Neural cell (in vitro differentiated cells): ENCODE data around the gene EGR4. TPM values are rescaled to one million over a fixed set of nuclear protein-coding genes. Genes with fewer than 3 reads are reported as not detected.
A peak's percentile ranks its signal among the peaks of the same experiment; 100 is the strongest.

Experiments
- H2AFZ ChIP-seq: fragments of 200-600, 300-800 bp; sonication (generic), shearing (Covaris generic); 2 replicates; pipeline ENCODE4 v1.6.0; 2014; ENCODE audit warnings: low read depth, mild to moderate bottlenecking, antibody characterized with exemption, low read length, moderate library complexity
- H3F3A ChIP-seq: fragments of 200-600 bp; shearing (Covaris generic); 2 replicates; pipeline ENCODE4 v1.6.1; 2016; ENCODE audit warnings: mild to moderate bottlenecking, moderate library complexity, mixed read lengths, antibody characterized with exemption, low read length; ENCODE audit not compliant: insufficient read depth, poor library complexity, severe bottlenecking
- H3K27ac ChIP-seq: fragments of 200-600, 300-800 bp; sonication (generic), shearing (Covaris generic); 2 replicates; pipeline ENCODE4 v1.5.1; 2014; ENCODE audit warnings: mild to moderate bottlenecking, low read length, moderate library complexity
- H3K27me3 ChIP-seq: fragments of 300-800, 200-600 bp; sonication (generic), shearing (Covaris generic); 2 replicates; pipeline ENCODE4 v1.6.0; 2014; ENCODE audit warnings: mild to moderate bottlenecking, low read depth, low read length, moderate library complexity; ENCODE audit not compliant: insufficient read depth
- H3K36me3 ChIP-seq: fragments of 300-800, 200-600 bp; sonication (generic), shearing (Covaris generic); 2 replicates; pipeline ENCODE4 v1.5.1; 2014; ENCODE audit warnings: mild to moderate bottlenecking, antibody characterized with exemption, low read length, moderate library complexity; ENCODE audit not compliant: insufficient read depth
- H3K4me2 ChIP-seq: fragments of 300-800, 200-600 bp; sonication (generic), shearing (Covaris generic); 2 replicates; pipeline ENCODE4 v1.6.0; 2014; ENCODE audit warnings: mild to moderate bottlenecking, low read length
- H3K4me3 ChIP-seq: fragments of 300-800, 200-600 bp; sonication (generic), shearing (Covaris generic); 2 replicates; pipeline ENCODE4 v1.5.1; 2014; ENCODE audit warnings: mild to moderate bottlenecking, low read length, moderate library complexity
- H3K79me2 ChIP-seq: fragments of 200-600 bp; shearing (Covaris generic); replicated peaks from 2 replicates; pipeline ENCODE4 v1.6.0; 2014; ENCODE audit warnings: mild to moderate bottlenecking, low read length, moderate library complexity; ENCODE audit not compliant: insufficient read depth
- H3K9ac ChIP-seq: fragments of 300-800, 200-600 bp; sonication (generic), shearing (Covaris generic); 2 replicates; pipeline ENCODE4 v1.6.1; 2016; ENCODE audit warnings: mild to moderate bottlenecking, low read length, mixed read lengths
- H3K9me2 ChIP-seq: fragments of 200-600 bp; shearing (Covaris generic); 2 replicates; pipeline ENCODE4 v1.6.1; 2016; ENCODE audit warnings: mild to moderate bottlenecking, low read length, mixed read lengths; ENCODE audit not compliant: insufficient read depth
- H3K9me3 ChIP-seq: fragments of 200-600, 300-800 bp; sonication (generic), shearing (Covaris generic); 2 replicates; pipeline ENCODE4 v1.6.1; 2016; ENCODE audit warnings: mild to moderate bottlenecking, mixed run types, low read length, moderate library complexity, mixed read lengths
- H4K20me1 ChIP-seq: fragments of 200-600 bp; shearing (Covaris generic); 2 replicates; pipeline ENCODE4 v1.6.1; 2016; ENCODE audit warnings: mild to moderate bottlenecking, mixed run types; ENCODE audit not compliant: insufficient read depth
- EP300 ChIP-seq: fragments of 450-650 bp; conservative IDR thresholded peaks from 2 replicates; pipeline ENCODE4 v1.6.1; 2014; ENCODE audit warnings: antibody characterized with exemption, mild to moderate bottlenecking, moderate library complexity; ENCODE audit not compliant: poor library complexity, severe bottlenecking
- EZH2 ChIP-seq: fragments of 200-600, 300-800 bp; shearing (Covaris generic), sonication (generic); IDR thresholded peaks from 2 replicates; pipeline ENCODE4 v1.6.1; 2014; ENCODE audit warnings: antibody characterized with exemption, low read length, borderline replicate concordance, mild to moderate bottlenecking; ENCODE audit not compliant: insufficient read depth, poor library complexity, severe bottlenecking
- MXI1 ChIP-seq: fragments of 450-650 bp; conservative IDR thresholded peaks from 2 replicates; pipeline ENCODE4 v1.6.1; 2014; ENCODE audit warnings: antibody characterized with exemption, mild to moderate bottlenecking; ENCODE audit not compliant: poor library complexity, severe bottlenecking
- POLR2AphosphoS5 ChIP-seq: IDR thresholded peaks from 2 replicates; pipeline ENCODE4 v1.6.1; 2012
- RAD21 ChIP-seq: fragments of 450-650 bp; conservative IDR thresholded peaks from 2 replicates; pipeline ENCODE4 v1.6.1; 2014; ENCODE audit warnings: antibody characterized with exemption, mild to moderate bottlenecking, moderate library complexity
- REST ChIP-seq: IDR thresholded peaks from 2 replicates; pipeline ENCODE4 v1.6.1; 2012; ENCODE audit warnings: borderline replicate concordance
- SMC3 ChIP-seq: fragments of 450-650 bp; conservative IDR thresholded peaks from 2 replicates; pipeline ENCODE4 v1.6.1; 2014; ENCODE audit warnings: antibody characterized with exemption, mild to moderate bottlenecking, moderate library complexity; ENCODE audit not compliant: poor library complexity
- TAF1 ChIP-seq: IDR thresholded peaks from 2 replicates; pipeline ENCODE4 v1.6.1; 2012; ENCODE audit warnings: low read depth
- polyA plus RNA-seq: library from polyadenylated mRNA; depleted of rRNA; stranded (reverse); fragments of >200 nt; gene quantifications from 2 replicates; pipeline ENCODE4 v1.2.3, GENCODE V29; 2014
- TF ChIP-seq, protein P1 (sequence below): fragments of 450-650 bp; IDR thresholded peaks from 2 replicates; pipeline ENCODE4 v1.5.1; 2014; ENCODE audit warnings: antibody characterized with exemption, mild to moderate bottlenecking, moderate library complexity; ENCODE audit not compliant: poor library complexity, severe bottlenecking

EGR4 gene
- polyA plus RNA-seq, 1 donor from 2014 or later: not detected

DNA sequence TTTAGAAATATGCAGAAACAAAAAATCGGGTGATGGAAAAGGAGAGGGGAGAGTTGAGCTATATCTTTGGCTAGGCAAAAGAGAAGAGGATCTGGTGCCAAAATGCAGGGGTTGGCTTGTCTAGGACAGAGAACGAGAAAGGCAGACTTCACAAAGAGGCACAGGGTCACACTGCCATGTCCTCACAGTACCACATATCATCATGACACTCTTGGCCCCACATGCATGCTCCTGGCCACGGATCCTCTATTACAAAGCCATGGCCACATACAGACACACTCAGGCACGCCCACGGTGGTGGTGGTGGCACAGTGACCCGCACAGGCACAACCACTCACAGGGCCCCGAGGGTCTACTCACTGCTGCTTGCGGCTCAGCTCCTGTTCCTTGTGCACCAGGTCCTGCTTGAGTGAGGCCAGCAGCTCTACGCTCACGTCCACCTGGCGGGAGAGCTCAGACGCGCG, 24.9 kb downstream of the EGR4 start:
- Histone ChIP-seq H3K4me2 (no peak overlapping the region), H3K27me3 (peaks cover 34% of the 10 kb centered on the region), H3K36me3 (no peaks in the 10 kb centered on the region)

GRCh38 chr2:73267008-73267407, 26.3 kb downstream of the EGR4 start:
- H3K27me3 ChIP-seq: peaks cover 34% of the 10 kb centered on the region
- no peaks in the 10 kb centered on the region for H3K9me3 ChIP-seq
- no peaks in the 10 kb centered on the region for H3K36me3 ChIP-seq
- no peaks in the 10 kb centered on the region for H4K20me1 ChIP-seq
- no peak overlapping the region for H3K9ac ChIP-seq
- no peaks in the 10 kb centered on the region for H3K9me2 ChIP-seq
- H3K27ac ChIP-seq: no peak overlapping the region
- H3K4me3 ChIP-seq: peak overlapping the region; percentile 1
- H3K4me2 ChIP-seq: no peak overlapping the region
- H2AFZ ChIP-seq: no peak overlapping the region
- no peaks in the 10 kb centered on the region for H3K79me2 ChIP-seq
- H3F3A ChIP-seq: no peaks in the 10 kb centered on the region
- no peak for TF ChIP-seq TAF1
- TF ChIP-seq MXI1: no peak
- no peak for TF ChIP-seq SMC3
- no peak for TF ChIP-seq POLR2AphosphoS5
- TF ChIP-seq RAD21: no peak
- TF ChIP-seq, protein P1, sequence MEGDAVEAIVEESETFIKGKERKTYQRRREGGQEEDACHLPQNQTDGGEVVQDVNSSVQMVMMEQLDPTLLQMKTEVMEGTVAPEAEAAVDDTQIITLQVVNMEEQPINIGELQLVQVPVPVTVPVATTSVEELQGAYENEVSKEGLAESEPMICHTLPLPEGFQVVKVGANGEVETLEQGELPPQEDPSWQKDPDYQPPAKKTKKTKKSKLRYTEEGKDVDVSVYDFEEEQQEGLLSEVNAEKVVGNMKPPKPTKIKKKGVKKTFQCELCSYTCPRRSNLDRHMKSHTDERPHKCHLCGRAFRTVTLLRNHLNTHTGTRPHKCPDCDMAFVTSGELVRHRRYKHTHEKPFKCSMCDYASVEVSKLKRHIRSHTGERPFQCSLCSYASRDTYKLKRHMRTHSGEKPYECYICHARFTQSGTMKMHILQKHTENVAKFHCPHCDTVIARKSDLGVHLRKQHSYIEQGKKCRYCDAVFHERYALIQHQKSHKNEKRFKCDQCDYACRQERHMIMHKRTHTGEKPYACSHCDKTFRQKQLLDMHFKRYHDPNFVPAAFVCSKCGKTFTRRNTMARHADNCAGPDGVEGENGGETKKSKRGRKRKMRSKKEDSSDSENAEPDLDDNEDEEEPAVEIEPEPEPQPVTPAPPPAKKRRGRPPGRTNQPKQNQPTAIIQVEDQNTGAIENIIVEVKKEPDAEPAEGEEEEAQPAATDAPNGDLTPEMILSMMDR: no peak
- no peak for TF ChIP-seq EP300
- TF ChIP-seq EZH2: no peak

More for the DNA sequence above, 24.9 kb downstream of the EGR4 start:
- Histone ChIP-seq H3K9me2 (no peaks in the 10 kb centered on the region), H4K20me1 (no peaks in the 10 kb centered on the region), H3K79me2 (no peaks in the 10 kb centered on the region), H2AFZ (no peak overlapping the region), H3K9me3 (no peaks in the 10 kb centered on the region), H3K27ac (no peak overlapping the region), H3K4me3 (peak overlapping the region; percentile 59), H3K9ac (peak overlapping the region; percentile 11), H3F3A (no peaks in the 10 kb centered on the region)
- no peak for TF ChIP-seq SMC3
- TF ChIP-seq, protein P1: no peak
- no peak for TF ChIP-seq REST
- no peak for TF ChIP-seq MXI1
- TF ChIP-seq POLR2AphosphoS5: no peak
- TF ChIP-seq EP300: no peak
- TF ChIP-seq EZH2: no peak
- no peak for TF ChIP-seq TAF1
- TF ChIP-seq RAD21: no peak
